AG10803 (cell line): ENCODE measurements around the gene COX10.

Source experiments
- DNase-seq: peaks from one replicate; pipeline ENCODE4 v3.0.0; 2010; ENCODE audit warnings: low read depth
- H3K4me3 ChIP-seq: 2 replicates; pipeline ENCODE4 v1.5.1; 2011; ENCODE audit warnings: mild to moderate bottlenecking, low read length, control low read depth
- TF ChIP-seq, protein P1 (sequence below): conservative IDR thresholded peaks from 2 replicates; pipeline ENCODE4 v1.5.1; 2011; ENCODE audit warnings: mild to moderate bottlenecking, low read length, control low read depth, inconsistent platforms

The COX10 gene

DNA sequence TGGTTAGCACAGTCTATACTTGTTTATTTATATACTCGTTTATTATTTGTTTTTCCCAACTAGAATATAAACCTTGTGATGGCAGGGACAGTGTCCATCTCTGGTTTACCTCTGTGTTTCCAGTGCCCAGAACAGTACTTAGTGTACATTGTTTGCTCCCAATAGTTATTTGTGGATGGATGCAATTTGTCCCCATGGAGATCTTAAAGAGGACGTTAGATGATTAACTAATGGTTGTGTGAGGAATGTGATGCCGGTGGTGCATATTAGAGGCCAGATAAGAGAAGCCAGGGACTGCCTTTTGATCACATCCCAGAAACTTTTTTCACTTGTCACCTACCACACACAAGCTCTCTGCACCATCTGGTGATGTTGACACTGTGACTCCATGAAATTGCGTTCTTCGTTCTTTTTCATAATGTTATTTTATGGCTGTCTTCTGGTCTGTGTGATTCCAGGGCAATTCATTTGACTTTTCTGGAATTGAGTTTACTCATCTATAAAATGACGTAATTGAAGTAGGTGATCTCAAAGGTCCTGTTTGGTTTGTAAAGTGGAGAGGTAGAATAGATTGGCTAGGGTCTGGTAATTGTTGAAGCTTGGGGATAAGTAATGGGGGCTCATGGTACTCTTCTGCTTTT lies 1.2 kb downstream of the COX10 start:
- TF ChIP-seq, protein P1, sequence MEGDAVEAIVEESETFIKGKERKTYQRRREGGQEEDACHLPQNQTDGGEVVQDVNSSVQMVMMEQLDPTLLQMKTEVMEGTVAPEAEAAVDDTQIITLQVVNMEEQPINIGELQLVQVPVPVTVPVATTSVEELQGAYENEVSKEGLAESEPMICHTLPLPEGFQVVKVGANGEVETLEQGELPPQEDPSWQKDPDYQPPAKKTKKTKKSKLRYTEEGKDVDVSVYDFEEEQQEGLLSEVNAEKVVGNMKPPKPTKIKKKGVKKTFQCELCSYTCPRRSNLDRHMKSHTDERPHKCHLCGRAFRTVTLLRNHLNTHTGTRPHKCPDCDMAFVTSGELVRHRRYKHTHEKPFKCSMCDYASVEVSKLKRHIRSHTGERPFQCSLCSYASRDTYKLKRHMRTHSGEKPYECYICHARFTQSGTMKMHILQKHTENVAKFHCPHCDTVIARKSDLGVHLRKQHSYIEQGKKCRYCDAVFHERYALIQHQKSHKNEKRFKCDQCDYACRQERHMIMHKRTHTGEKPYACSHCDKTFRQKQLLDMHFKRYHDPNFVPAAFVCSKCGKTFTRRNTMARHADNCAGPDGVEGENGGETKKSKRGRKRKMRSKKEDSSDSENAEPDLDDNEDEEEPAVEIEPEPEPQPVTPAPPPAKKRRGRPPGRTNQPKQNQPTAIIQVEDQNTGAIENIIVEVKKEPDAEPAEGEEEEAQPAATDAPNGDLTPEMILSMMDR: no peak
- peak overlapping the region; percentile 96 for H3K4me3 ChIP-seq
- no peak for DNase-seq

DNA sequence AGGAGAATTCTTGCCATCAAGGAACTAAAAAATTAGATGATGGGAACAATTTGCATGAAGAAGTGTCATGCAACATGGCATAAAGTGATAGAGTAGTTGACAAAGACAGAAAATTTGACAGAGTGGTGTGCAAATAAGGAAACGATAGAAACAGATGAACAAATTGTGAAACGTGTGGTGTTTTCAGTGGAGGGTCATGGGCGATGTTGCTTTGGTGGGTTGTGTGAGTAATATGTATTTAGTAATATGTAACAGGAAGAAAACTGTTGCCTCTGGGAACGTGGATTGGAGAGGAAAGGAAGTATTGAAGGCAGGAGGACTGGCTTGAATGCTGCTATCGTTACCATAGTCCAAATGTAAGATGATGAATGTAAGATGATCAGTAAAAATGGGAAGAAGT lies 3.6 kb downstream of the COX10 start:
- H3K4me3 ChIP-seq: no peak overlapping the region
- TF ChIP-seq, protein P1: no peak
- no peak for DNase-seq

DNA sequence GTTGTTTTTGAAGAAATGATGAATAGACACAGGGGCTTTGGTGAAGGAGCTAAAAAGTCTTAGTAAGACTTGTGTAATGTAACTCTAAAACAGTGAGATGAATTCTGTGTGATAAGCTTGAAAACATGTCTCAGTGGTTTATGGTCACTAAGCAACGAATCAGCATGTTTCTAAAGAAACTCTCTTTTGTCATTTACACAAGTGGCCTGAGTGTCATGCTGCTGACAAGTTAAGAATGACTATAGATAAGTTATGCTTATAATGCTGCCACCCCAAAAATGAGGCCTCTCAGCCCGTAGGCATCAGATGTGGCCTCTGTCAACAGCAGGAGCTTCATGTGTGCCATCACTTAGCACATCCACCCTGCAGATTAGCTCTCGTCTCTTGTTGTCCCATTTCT lies 8.7 kb downstream of the COX10 start:
- DNase-seq: peak; percentile 24
- TF ChIP-seq, protein P1: no peak
- no peak overlapping the region for H3K4me3 ChIP-seq

DNA sequence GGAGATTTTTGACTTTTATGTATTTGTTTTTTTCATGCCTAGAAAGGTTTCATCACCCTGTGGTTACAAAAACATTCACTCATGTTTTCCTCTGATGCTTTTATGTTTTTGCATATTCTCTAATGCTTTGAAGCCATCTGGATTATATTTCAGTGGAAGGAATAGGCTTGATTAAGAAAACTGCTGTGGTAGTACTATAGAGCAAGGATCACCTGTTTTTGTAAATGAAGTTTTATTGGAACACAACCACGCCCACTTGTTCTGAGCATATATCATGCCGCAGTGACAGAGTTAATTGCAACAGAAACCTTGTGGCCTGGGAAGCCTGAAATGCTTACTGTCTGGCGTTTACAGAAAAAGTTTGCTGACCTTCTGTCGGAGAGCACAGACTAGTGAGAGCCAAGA lies 11.5 kb downstream of the COX10 start:
- peak; percentile 82 for DNase-seq
- H3K4me3 ChIP-seq: no peak overlapping the region
- TF ChIP-seq, protein P1: no peak; the same call in 1 of the 2 replicates

DNA sequence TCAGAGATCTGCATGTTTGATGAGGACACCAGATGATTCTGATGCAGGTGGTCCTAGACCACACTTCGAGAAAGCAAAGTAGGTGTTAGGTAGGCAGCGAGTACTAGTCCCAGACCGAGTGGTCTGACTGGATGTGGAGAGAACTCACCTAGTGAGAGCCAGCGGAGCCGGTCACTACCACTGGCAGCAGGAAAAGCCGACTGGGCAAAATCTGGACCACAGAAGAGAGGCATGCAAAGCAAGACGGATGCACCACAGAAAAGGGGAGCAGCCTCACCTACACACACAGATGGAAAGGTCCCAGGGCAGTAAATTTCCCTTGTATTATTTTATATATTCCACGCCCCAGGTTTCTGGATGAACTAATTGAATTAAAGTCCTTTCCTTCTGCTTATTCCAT lies 13.5 kb downstream of the COX10 start:
- TF ChIP-seq, protein P1: no peak
- H3K4me3 ChIP-seq: no peak overlapping the region
- DNase-seq: no peak

DNA sequence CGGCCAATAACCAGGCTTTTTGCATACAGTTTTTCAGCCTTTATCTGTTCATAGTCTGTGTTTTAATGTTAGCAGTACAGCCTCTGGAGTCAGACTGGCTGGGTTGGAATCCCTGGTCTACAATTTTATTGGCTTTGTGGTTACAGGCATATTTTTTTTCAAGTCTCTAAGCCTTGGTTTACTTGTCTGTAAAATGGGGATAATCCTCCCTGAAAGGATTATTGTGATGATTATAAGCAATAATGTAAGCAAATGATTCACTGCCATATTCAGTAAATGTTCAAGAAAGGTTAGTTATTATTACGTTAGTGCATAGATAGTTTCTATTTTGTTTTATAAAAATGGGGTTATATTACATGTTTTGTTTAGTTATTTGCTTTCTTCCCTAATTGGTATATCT lies 15.7 kb downstream of the COX10 start:
- TF ChIP-seq, protein P1: no peak

DNA sequence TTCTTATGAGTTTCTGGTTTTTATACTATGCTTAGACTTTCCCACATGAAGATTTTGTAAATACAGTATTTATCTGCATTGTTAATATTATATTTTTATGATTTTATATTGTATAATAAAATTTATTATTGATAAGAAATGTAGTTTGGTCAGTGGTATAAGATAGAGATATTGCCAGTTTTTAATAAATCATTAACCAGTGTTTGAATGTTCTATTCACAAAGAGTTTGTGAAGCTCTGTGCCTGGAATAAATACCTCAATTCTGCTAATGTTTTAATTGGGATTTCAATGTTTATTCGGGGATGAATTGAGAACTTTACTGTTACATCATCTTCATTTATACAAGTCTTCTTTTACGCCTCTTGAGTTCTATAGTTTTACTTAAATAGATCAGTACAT lies 16.9 kb downstream of the COX10 start:
- no peak for DNase-seq

More for the DNA sequence above, 15.7 kb downstream of the COX10 start:
- no peak overlapping the region for H3K4me3 ChIP-seq
- DNase-seq: no peak

More for the DNA sequence above, 16.9 kb downstream of the COX10 start:
- no peak overlapping the region for H3K4me3 ChIP-seq
- TF ChIP-seq, protein P1: no peak
